Measurements from ENCODE around the gene CBX1. TPM values are rescaled to one million over a fixed set of nuclear protein-coding genes. Genes with fewer than 3 reads are reported as not detected.

Gene CBX1
- total and polyA plus RNA-seq, 10 of the 15 experiments (the other 5 are each of a cell fraction or from before 2014, with no cell fraction given) = 11.8 to 99.2 (median 43.5) TPM

DNA sequence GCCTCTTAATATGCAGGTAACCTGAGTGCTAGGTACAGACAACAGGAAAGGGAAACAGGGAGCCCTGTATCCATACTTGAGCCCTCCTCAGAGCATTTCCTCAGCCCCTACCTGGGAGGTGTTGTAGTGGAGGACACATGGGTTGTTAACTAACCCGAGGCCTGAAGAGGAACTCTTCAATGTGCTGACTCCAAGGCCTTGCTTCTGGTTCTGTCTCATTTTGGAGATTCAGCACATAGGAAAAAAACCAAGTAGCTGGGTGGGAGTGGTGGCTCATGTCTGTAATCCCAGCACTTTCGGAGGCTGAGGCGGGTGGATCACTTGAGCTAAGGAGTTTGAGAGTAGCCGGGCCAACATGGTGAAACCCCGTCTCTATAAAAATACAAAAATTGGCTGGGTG lies 31.1 kb upstream of the CBX1 start:
- H3K27me3 ChIP-seq (replicated peaks in 1 of 2; ENCODE audit: control insufficient read depth in 2 of 2, insufficient read depth in 2 of 2, low read length in 1 of 2) = no peaks in the 10 kb centered on the region
- 79% methylated on average over 5 of the region's 5 CpGs for WGBS (ENCODE audit: insufficient coverage, insufficient replicate concordance, low lambda C conversion rate, missing lambda C conversion rate)
- H3K79me2 ChIP-seq (ENCODE audit: control insufficient read depth, insufficient read depth, low read length) = no peaks in the 10 kb centered on the region
- intact Hi-C loops (cut with micrococcal nuclease; ENCODE audit: unreplicated experiment) (no loop called here), in situ Hi-C loops (cut with MboI) (no loop called here)
- ATAC-seq (no peak), DNase-seq (ENCODE audit: low read depth, low spot score) (no peak), FAIRE-seq (no peak)
- TF ChIP-seq NRF1 (conservative IDR thresholded peaks at IDR 0.05; ENCODE audit: low read depth, low read length) = no peak
- TF ChIP-seq IRF5 (IDR thresholded peaks at IDR 0.05; ENCODE audit: borderline replicate concordance) = no peak
- TF ChIP-seq SMARCA5 (IDR thresholded peaks at IDR 0.05) = no peak
- 0 out of 2 replicates have a peak, but pooled peaks have one; percentile 8 for TF ChIP-seq POLR2AphosphoS5 (IDR thresholded peaks at IDR 0.05; ENCODE audit: low read length)
- TF ChIP-seq, protein P1, sequence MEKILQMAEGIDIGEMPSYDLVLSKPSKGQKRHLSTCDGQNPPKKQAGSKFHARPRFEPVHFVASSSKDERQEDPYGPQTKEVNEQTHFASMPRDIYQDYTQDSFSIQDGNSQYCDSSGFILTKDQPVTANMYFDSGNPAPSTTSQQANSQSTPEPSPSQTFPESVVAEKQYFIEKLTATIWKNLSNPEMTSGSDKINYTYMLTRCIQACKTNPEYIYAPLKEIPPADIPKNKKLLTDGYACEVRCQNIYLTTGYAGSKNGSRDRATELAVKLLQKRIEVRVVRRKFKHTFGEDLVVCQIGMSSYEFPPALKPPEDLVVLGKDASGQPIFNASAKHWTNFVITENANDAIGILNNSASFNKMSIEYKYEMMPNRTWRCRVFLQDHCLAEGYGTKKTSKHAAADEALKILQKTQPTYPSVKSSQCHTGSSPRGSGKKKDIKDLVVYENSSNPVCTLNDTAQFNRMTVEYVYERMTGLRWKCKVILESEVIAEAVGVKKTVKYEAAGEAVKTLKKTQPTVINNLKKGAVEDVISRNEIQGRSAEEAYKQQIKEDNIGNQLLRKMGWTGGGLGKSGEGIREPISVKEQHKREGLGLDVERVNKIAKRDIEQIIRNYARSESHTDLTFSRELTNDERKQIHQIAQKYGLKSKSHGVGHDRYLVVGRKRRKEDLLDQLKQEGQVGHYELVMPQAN (conservative IDR thresholded peaks at IDR 0.05) = no peak
- TF ChIP-seq, protein P2, sequence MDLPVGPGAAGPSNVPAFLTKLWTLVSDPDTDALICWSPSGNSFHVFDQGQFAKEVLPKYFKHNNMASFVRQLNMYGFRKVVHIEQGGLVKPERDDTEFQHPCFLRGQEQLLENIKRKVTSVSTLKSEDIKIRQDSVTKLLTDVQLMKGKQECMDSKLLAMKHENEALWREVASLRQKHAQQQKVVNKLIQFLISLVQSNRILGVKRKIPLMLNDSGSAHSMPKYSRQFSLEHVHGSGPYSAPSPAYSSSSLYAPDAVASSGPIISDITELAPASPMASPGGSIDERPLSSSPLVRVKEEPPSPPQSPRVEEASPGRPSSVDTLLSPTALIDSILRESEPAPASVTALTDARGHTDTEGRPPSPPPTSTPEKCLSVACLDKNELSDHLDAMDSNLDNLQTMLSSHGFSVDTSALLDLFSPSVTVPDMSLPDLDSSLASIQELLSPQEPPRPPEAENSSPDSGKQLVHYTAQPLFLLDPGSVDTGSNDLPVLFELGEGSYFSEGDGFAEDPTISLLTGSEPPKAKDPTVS (IDR thresholded peaks at IDR 0.05; ENCODE audit: low read depth, low read length) = no peak
- no peak for TF ChIP-seq LARP7 (IDR thresholded peaks at IDR 0.05)
- RAD21 ChIA-PET (ENCODE audit: unreplicated experiment) = interaction anchor here (0.7 to 6.7 kb wide), 4 partner anchors 21 to 485 kb away, joined by 3 to 92 read pairs (median 14); no protein-coding TSS in a partner anchor
- POLR2A ChIA-PET = no interaction called here
- H3K9me3 ChIP-seq (replicated peaks; ENCODE audit: control insufficient read depth, insufficient read depth, low read length) = no peaks in the 10 kb centered on the region
- H2AFZ ChIP-seq (ENCODE audit: control insufficient read depth, low read depth, low read length) = no peak overlapping the region
- no peaks in the 10 kb centered on the region for H4K20me1 ChIP-seq (ENCODE audit: control insufficient read depth, insufficient read depth)
- H3K4me1 ChIP-seq (ENCODE audit: control insufficient read depth, insufficient read depth, low read length) = no peaks in the 10 kb centered on the region
- no peak overlapping the region for H3K4me3 ChIP-seq
- H3K36me3 ChIP-seq (ENCODE audit: control insufficient read depth in 2 of 2, insufficient read depth in 2 of 2, low read length in 1 of 2) = no peaks in the 10 kb centered on the region; a peak in 1 of 4 replicates
- CTCF ChIA-PET = interaction anchor here (0.6 to 8.5 kb wide), 15 partner anchors 9 to 486 kb away, joined by 3 to 223 read pairs (median 7); partner anchors contain the start of genes HOXB5 and SNX11
- H3K9ac ChIP-seq (ENCODE audit: control insufficient read depth, insufficient read depth, low read length) = no peak overlapping the region
- BruUV-seq (replicated peaks) = no TSS peak
- SMC1A ChIA-PET (ENCODE audit: uncharacterized antibody, unreplicated experiment) = interaction anchor here (0.5 to 16.1 kb wide), 4 partner anchors 20 to 309 kb away, joined by 3 to 205 read pairs (median 28); no protein-coding TSS in a partner anchor
- no peak overlapping the region for H3K27ac ChIP-seq (ENCODE audit: control insufficient read depth, insufficient read depth)
- no peak overlapping the region for H3K4me2 ChIP-seq (ENCODE audit: control insufficient read depth, insufficient read depth)
